Dendritic cell treated with granulocyte-macrophage colony-stimulating factor and Interleukin-4, amounts not matched to agents 40 ng/mL and 50 ng/mL, for 4 days (primary cell): ENCODE measurements around the gene LRGUK.

ENCODE experiments used
- H3K27ac Mint-ChIP-seq: one replicate; pipeline ENCODE4 v1.8.0; 2022; ENCODE audit warnings: mild to moderate bottlenecking, mixed read lengths
- H3K27me3 Mint-ChIP-seq: one replicate; pipeline ENCODE4 v1.8.0; 2022; ENCODE audit warnings: mild to moderate bottlenecking, mixed read lengths
- H3K36me3 Mint-ChIP-seq: one replicate; pipeline ENCODE4 v1.8.0; 2022; ENCODE audit warnings: low read depth, mixed read lengths
- H3K4me1 Mint-ChIP-seq: one replicate; pipeline ENCODE4 v1.8.0; 2022; ENCODE audit warnings: low read depth, mixed read lengths
- H3K4me3 Mint-ChIP-seq: one replicate; pipeline ENCODE4 v1.8.0; 2022; ENCODE audit warnings: mild to moderate bottlenecking, moderate library complexity, mixed read lengths
- H3K9me3 Mint-ChIP-seq: one replicate; pipeline ENCODE4 v1.8.0; 2022; ENCODE audit warnings: mixed read lengths
- intact Hi-C: fragments of 100-400 bp; cut with micrococcal nuclease; formaldehyde crosslinking; loops from one replicate; pipeline ENCODE4 v1.15.0; 2022

LRGUK gene

GRCh38 chr7:134104166-134104565 lies 23.0 kb upstream of the LRGUK start:
- Mint-ChIP-seq H3K27ac (no peak overlapping the region), H3K9me3 (no peaks in the 10 kb centered on the region), H3K36me3 (no peaks in the 10 kb centered on the region), H3K27me3 (no peaks in the 10 kb centered on the region), H3K4me3 (no peak overlapping the region), H3K4me1 (no peaks in the 10 kb centered on the region)
- intact Hi-C loops, result no loop called here

DNA sequence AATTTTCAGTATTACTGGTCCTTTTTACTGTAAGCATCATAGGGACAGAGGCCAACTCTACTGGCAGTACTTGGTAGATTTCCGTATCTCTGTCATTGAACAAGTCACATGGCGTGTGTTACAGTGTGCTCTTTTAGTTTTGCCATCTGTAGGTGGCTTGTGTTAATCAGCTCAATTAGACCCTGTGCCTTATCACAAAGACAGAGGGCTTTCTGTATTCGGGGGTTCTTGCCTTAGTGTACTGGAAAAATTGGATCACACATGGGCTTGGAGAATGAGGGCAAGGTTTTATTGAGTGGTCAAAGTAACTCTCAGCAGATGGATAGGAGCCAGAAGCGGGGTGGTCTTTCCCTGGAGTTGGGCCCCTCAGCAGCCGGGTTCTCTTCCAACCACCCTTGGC lies 21.3 kb upstream of the LRGUK start:
- no peaks in the 10 kb centered on the region for H3K27me3 Mint-ChIP-seq
- no peaks in the 10 kb centered on the region for H3K36me3 Mint-ChIP-seq
- H3K9me3 Mint-ChIP-seq, result no peaks in the 10 kb centered on the region
- H3K27ac Mint-ChIP-seq, result no peak overlapping the region
- no peak overlapping the region for H3K4me3 Mint-ChIP-seq
- intact Hi-C loops, result no loop called here
- no peaks in the 10 kb centered on the region for H3K4me1 Mint-ChIP-seq

DNA sequence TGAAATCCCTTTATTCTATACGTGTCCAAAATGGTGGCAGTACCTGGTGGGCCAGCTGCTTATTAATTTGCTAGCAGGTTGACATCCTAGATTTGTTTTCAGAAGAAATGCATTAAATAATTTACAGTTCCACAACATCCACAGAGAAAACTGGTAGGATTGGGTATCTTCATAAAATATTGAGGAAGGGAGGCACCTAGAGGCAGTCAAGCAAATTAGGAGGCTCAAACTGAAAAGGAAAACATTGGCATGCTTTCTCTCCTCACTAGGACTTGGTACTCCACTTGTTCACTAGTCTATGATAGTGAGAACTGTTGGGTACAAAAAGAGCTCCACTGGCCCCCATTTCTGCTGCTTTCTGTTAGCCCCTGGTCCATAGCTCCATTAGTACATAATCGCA lies 18.3 kb upstream of the LRGUK start:
- Mint-ChIP-seq H3K27ac (no peak overlapping the region), H3K27me3 (no peaks in the 10 kb centered on the region), H3K4me3 (no peak overlapping the region), H3K9me3 (no peaks in the 10 kb centered on the region), H3K4me1 (no peaks in the 10 kb centered on the region), H3K36me3 (no peaks in the 10 kb centered on the region)
- intact Hi-C loops, result no loop called here

GRCh38 chr7:134113655-134114054 lies 13.5 kb upstream of the LRGUK start:
- no peaks in the 10 kb centered on the region for H3K27me3 Mint-ChIP-seq
- H3K27ac Mint-ChIP-seq, result no peak overlapping the region
- no peaks in the 10 kb centered on the region for H3K36me3 Mint-ChIP-seq
- H3K4me1 Mint-ChIP-seq, result no peaks in the 10 kb centered on the region
- H3K4me3 Mint-ChIP-seq, result no peak overlapping the region
- peaks cover 9% of the 10 kb centered on the region for H3K9me3 Mint-ChIP-seq
- intact Hi-C loops, result no loop called here

DNA sequence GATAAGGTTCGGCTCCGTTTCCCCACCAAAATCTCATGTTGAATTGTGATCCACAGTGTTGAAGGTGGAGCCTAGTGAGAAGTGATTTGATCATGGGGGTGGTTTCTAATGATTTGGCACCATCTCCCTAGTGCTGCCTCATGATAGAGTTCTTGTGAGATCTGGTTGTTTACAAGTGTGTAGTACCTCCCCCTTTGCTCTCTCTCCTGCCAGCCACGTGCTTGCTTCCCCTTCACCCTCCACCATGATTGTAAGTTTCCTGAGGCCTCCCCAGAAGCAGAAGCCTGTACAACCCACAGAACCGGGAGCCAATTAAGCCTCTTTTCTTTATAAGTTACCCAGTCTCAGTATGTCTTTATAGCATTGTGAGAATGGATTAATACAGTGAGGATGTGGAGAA lies 12.1 kb upstream of the LRGUK start:
- Mint-ChIP-seq H3K27ac (no peak overlapping the region), H3K27me3 (no peaks in the 10 kb centered on the region), H3K4me3 (no peak overlapping the region), H3K4me1 (no peaks in the 10 kb centered on the region), H3K36me3 (no peaks in the 10 kb centered on the region), H3K9me3 (peaks cover 9% of the 10 kb centered on the region)
- intact Hi-C loops, result no loop called here

DNA sequence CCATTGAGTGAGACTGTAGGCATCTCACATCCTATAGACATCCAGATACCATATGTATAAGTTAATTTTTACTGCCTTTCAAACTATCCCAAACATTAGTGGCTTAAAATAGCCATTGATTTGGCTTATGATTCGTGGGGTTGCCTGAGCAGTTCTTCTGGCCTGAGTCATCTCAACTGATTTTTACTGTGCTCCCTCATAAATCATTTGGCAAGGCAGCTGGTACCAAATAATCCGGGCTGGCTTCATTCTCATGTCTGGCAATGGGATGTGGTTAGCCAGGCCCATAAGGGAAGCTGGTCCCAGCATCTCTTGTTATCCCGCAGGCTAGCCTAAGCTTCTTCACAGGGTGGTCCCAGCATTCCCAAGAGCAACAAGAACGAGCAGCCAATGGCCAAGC lies 6.7 kb upstream of the LRGUK start:
- H3K36me3 Mint-ChIP-seq, result no peaks in the 10 kb centered on the region
- H3K27ac Mint-ChIP-seq, result no peak overlapping the region
- intact Hi-C loops, result no loop called here
- H3K27me3 Mint-ChIP-seq, result peaks cover 7% of the 10 kb centered on the region
- peaks cover 20% of the 10 kb centered on the region for H3K4me1 Mint-ChIP-seq
- H3K9me3 Mint-ChIP-seq, result peaks cover 9% of the 10 kb centered on the region
- no peak overlapping the region for H3K4me3 Mint-ChIP-seq

GRCh38 chr7:134121632-134122139 lies 5.5 kb upstream of the LRGUK start:
- Mint-ChIP-seq H3K4me1 (peaks cover 21% of the 10 kb centered on the region), H3K36me3 (no peaks in the 10 kb centered on the region), H3K27me3 (peaks cover 7% of the 10 kb centered on the region), H3K9me3 (peaks cover 9% of the 10 kb centered on the region), H3K27ac (no peak overlapping the region), H3K4me3 (no peak overlapping the region)
- intact Hi-C loops, result no loop called here

- no peak overlapping the region for H3K4me3 Mint-ChIP-seq
- H3K27me3 Mint-ChIP-seq, result peaks cover 10% of the 10 kb centered on the region
- intact Hi-C loops, result no loop called here
- peaks cover 34% of the 10 kb centered on the region for H3K4me1 Mint-ChIP-seq
- H3K9me3 Mint-ChIP-seq, result peaks cover 6% of the 10 kb centered on the region
- no peaks in the 10 kb centered on the region for H3K36me3 Mint-ChIP-seq
- no peak overlapping the region for H3K27ac Mint-ChIP-seq
Observed at GRCh38 chr7:134122980-134123379, 4.2 kb upstream of the LRGUK start.

- Mint-ChIP-seq H3K27me3 (peaks cover 12% of the 10 kb centered on the region), H3K4me3 (no peak overlapping the region), H3K36me3 (no peaks in the 10 kb centered on the region), H3K27ac (no peak overlapping the region), H3K9me3 (no peaks in the 10 kb centered on the region), H3K4me1 (peaks cover 41% of the 10 kb centered on the region)
- intact Hi-C loops, result loop anchor here (2.0 to 5.0 kb wide), 4 partner anchors 39 to 1044 kb away; partner anchors contain the start of genes CHCHD3 and EXOC4
Observed at GRCh38 chr7:134126146-134126545, 994 bp upstream of the LRGUK start.

DNA sequence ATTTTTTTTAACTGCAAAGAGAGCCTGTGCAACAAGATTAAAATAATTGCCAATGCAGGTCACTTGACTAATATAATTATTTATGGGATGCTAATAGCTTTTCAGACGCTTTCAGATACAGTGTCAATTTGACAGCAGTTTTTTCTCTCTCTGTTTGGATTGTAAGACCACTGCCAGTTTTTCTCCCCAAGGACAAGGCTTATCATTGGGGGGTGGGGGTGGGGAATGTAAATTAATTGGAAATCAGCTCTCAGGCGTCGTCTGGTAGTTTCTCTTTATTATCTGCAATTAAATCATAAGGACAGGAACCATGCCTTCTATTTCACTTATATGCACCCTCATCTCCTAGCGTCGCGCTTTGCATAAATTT lies 559 bp upstream of the LRGUK start:
- Mint-ChIP-seq H3K36me3 (no peaks in the 10 kb centered on the region), H3K4me1 (peaks cover 36% of the 10 kb centered on the region), H3K27me3 (peaks cover 12% of the 10 kb centered on the region), H3K27ac (no peak overlapping the region), H3K4me3 (peak overlapping the region; percentile 73), H3K9me3 (no peaks in the 10 kb centered on the region)
- intact Hi-C loops, result loop anchor here (2.0 to 5.0 kb wide), 4 partner anchors 39 to 1044 kb away; partner anchors contain the start of genes CHCHD3 and EXOC4

DNA sequence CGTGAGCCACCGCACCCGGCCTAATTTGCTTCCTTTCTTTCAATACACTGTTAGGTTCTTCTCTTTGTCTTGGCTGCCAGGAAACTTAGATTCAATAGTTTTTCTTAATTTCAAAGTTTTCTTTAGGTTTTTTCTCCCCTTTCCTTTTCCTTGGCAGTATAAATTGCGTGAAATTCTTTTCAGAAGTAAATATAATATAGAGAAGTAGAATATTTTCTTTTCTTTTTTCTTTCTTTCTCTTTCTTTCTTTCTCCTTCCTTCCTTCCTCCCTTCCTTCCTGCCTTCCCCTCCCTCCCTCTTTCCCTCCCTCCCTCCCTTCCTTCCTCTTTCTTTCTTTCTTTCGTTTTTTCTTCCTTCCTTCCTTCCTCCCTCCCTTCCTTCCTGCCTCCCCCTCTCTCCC lies 1.7 kb downstream of the LRGUK start:
- Mint-ChIP-seq H3K4me1 (peaks cover 32% of the 10 kb centered on the region), H3K36me3 (no peaks in the 10 kb centered on the region), H3K27ac (no peak overlapping the region), H3K9me3 (no peaks in the 10 kb centered on the region), H3K27me3 (peaks cover 8% of the 10 kb centered on the region), H3K4me3 (no peak overlapping the region)
- intact Hi-C loops, result loop anchor here (5.0 kb wide), 3 partner anchors 42 to 1047 kb away; partner anchors contain the start of genes CHCHD3 and EXOC4

- Mint-ChIP-seq H3K4me1 (peaks cover 32% of the 10 kb centered on the region), H3K27me3 (peaks cover 9% of the 10 kb centered on the region), H3K36me3 (no peaks in the 10 kb centered on the region), H3K9me3 (no peaks in the 10 kb centered on the region), H3K4me3 (no peak overlapping the region), H3K27ac (peak overlapping the region; percentile 10)
- intact Hi-C loops, result loop anchor here (5.0 kb wide), 3 partner anchors 43 to 1048 kb away; partner anchors contain the start of genes CHCHD3 and EXOC4
Observed at GRCh38 chr7:134129856-134130523, 2.9 kb downstream of the LRGUK start.

- no peak overlapping the region for H3K27ac Mint-ChIP-seq
- no peaks in the 10 kb centered on the region for H3K36me3 Mint-ChIP-seq
- H3K9me3 Mint-ChIP-seq, result no peaks in the 10 kb centered on the region
- H3K4me3 Mint-ChIP-seq, result no peak overlapping the region
- H3K4me1 Mint-ChIP-seq, result peaks cover 19% of the 10 kb centered on the region
- intact Hi-C loops, result no loop called here
- peaks cover 8% of the 10 kb centered on the region for H3K27me3 Mint-ChIP-seq
Observed at GRCh38 chr7:134134004-134134403, 6.9 kb downstream of the LRGUK start.

DNA sequence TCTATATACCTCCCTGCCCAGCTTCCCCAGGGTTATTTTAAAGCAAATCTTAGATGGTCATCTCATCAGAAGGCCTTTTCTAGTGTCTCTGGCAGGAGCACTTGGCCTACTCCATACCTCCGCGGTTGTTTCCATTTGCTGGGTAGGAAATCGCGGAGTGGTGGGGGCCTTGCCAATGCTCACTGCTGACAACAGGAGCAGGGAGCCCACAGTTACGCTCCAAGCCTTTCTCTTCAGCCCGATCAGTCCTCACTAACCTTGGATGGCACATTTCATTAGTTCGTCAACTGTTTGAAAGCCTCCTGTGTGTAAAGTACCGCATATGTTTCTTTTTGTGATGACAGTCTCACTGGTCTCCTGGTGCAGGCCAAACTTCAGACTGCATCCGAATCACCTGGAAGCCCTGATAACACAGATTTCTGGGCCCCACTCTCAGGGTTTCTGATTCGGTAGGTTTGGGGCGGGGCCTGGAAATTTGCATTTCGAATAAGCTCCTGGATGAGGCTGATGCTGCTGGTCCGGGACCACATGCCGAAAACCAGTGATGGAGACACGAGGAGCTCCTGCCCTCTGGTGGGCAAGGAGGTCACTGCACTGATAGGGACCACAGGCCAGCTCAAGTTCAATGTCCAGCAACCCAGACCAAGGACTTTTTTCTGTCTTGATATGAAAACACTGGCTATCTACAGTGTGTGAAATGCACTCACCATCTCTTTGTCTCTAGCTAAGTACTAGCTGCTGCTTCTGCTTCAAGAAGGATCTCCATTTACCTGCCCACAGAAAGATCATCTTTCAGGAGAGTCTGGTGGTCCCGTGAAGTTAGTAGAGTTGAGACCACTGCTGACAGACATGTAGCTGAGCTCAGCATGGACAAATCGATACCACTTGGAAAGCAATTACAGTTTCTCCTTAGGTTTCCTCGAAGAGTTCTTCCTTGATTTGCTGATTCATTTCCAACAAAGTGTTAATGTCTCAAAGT lies 14.0 kb downstream of the LRGUK start:
- H3K4me3 Mint-ChIP-seq, result no peak overlapping the region
- intact Hi-C loops, result loop anchor here (10.0 kb wide), 1 partner anchor 286 kb away; no protein-coding TSS in a partner anchor

More for the DNA sequence above, 14.0 kb downstream of the LRGUK start:
- no peaks in the 10 kb centered on the region for H3K4me1 Mint-ChIP-seq
- no peaks in the 10 kb centered on the region for H3K36me3 Mint-ChIP-seq
- peaks cover 3% of the 10 kb centered on the region for H3K27me3 Mint-ChIP-seq
- H3K27ac Mint-ChIP-seq, result no peak overlapping the region
- H3K9me3 Mint-ChIP-seq, result no peaks in the 10 kb centered on the region
